H9 (cell line): Measurements from ENCODE around the gene KATNB1. TPM values are rescaled to one million over a fixed set of nuclear protein-coding genes. Genes with fewer than 3 reads are reported as not detected.

ENCODE experiments used
- DNase-seq: peaks from one replicate; pipeline ENCODE4 v3.0.0-alpha.2; 2017
- H2AFZ ChIP-seq: one replicate; pipeline ENCODE4 v1.6.1; 2013; ENCODE audit warnings: mild to moderate bottlenecking, low read length, control low read depth, moderate library complexity
- H2AK5ac ChIP-seq: 2 replicates; pipeline ENCODE4 v1.6.1; 2013; ENCODE audit warnings: low read length, control low read depth, mixed read lengths; ENCODE audit not compliant: insufficient read length
- H2BK120ac ChIP-seq: one replicate; pipeline ENCODE4 v1.6.1; 2013; ENCODE audit warnings: low read depth, mild to moderate bottlenecking, low read length, control low read depth, inconsistent platforms; ENCODE audit not compliant: poor library complexity, severe bottlenecking
- H2BK12ac ChIP-seq: 2 replicates; pipeline ENCODE4 v1.6.1; 2013; ENCODE audit warnings: low read length, control low read depth, mixed read lengths, low read depth; ENCODE audit not compliant: insufficient read length
- H2BK15ac ChIP-seq: 2 replicates; pipeline ENCODE4 v1.6.1; 2013; ENCODE audit warnings: low read depth, low read length, control low read depth
- H2BK20ac ChIP-seq: one replicate; pipeline ENCODE4 v1.6.1; 2013; ENCODE audit warnings: low read depth, mild to moderate bottlenecking, low read length, control low read depth, inconsistent platforms; ENCODE audit not compliant: poor library complexity, severe bottlenecking
- H2BK5ac ChIP-seq: 2 replicates; pipeline ENCODE4 v1.6.1; 2013; ENCODE audit warnings: low read length, control low read depth, mixed read lengths; ENCODE audit not compliant: insufficient read length
- H3K14ac ChIP-seq: 2 replicates; pipeline ENCODE4 v1.6.1; 2013; ENCODE audit warnings: low read length, control low read depth; ENCODE audit not compliant: insufficient read depth
- H3K18ac ChIP-seq: 2 replicates; pipeline ENCODE4 v1.6.1; 2013; ENCODE audit warnings: low read depth, mild to moderate bottlenecking, mixed read lengths, low read length, control low read depth; ENCODE audit not compliant: insufficient read length
- H3K23ac ChIP-seq: 2 replicates; pipeline ENCODE4 v1.6.1; 2013; ENCODE audit warnings: low read length, control low read depth, mixed read lengths, low read depth; ENCODE audit not compliant: insufficient read length
- H3K23me2 ChIP-seq: 2 replicates; pipeline ENCODE4 v1.6.1; 2013; ENCODE audit warnings: low read depth, mild to moderate bottlenecking, mixed read lengths, low read length, control low read depth; ENCODE audit not compliant: insufficient read length, poor library complexity, severe bottlenecking
- H3K27ac ChIP-seq: 2 replicates; pipeline ENCODE4 v1.5.1; 2013; ENCODE audit warnings: low read length, control low read depth, mixed read lengths, low read depth; ENCODE audit not compliant: insufficient read length
- H3K27me3 ChIP-seq: 2 replicates; pipeline ENCODE4 v1.6.1; 2013; ENCODE audit warnings: low read length, control low read depth, inconsistent platforms; ENCODE audit not compliant: insufficient read depth
- H3K4ac ChIP-seq: 2 replicates; pipeline ENCODE4 v1.6.1; 2013; ENCODE audit warnings: low read depth, mild to moderate bottlenecking, control low read depth, inconsistent platforms, low read length, moderate library complexity
- H3K4me1 ChIP-seq: 2 replicates; pipeline ENCODE4 v1.6.1; 2013; ENCODE audit warnings: low read length, control low read depth, inconsistent platforms; ENCODE audit not compliant: insufficient read depth
- H3K4me2 ChIP-seq: 2 replicates; pipeline ENCODE4 v1.6.1; 2013; ENCODE audit warnings: low read length, control low read depth, mixed read lengths; ENCODE audit not compliant: insufficient read length, insufficient read depth
- H3K56ac ChIP-seq: 2 replicates; pipeline ENCODE4 v1.6.1; 2013; ENCODE audit warnings: low read depth, mild to moderate bottlenecking, mixed read lengths, low read length, control low read depth; ENCODE audit not compliant: insufficient read length
- H3K79me1 ChIP-seq: 2 replicates; pipeline ENCODE4 v1.6.1; 2013; ENCODE audit warnings: low read depth, mild to moderate bottlenecking, moderate library complexity, low read length, control low read depth, inconsistent platforms; ENCODE audit not compliant: insufficient read depth, poor library complexity, severe bottlenecking
- H3K79me2 ChIP-seq: 2 replicates; pipeline ENCODE4 v1.6.1; 2013; ENCODE audit warnings: low read length, control low read depth, inconsistent platforms; ENCODE audit not compliant: insufficient read depth
- H3K9ac ChIP-seq: 2 replicates; pipeline ENCODE4 v1.6.1; 2013; ENCODE audit warnings: low read length, control low read depth, mixed read lengths; ENCODE audit not compliant: insufficient read length; ENCODE audit errors: extremely low read depth
- H3K9me3 ChIP-seq: one replicate; pipeline ENCODE4 v1.6.1; 2013; ENCODE audit warnings: low read depth, low read length, inconsistent platforms; ENCODE audit not compliant: control insufficient read depth
- H3T11ph ChIP-seq: one replicate; pipeline ENCODE4 v1.6.1; 2013; ENCODE audit warnings: mild to moderate bottlenecking, low read length, control low read depth, inconsistent platforms
- H4K20me1 ChIP-seq: one replicate; pipeline ENCODE4 v1.6.1; 2013; ENCODE audit not compliant: control insufficient read depth, insufficient read length, insufficient read depth
- H4K5ac ChIP-seq: 2 replicates; pipeline ENCODE4 v1.6.1; 2013; ENCODE audit warnings: low read depth, mild to moderate bottlenecking, mixed read lengths, low read length, control low read depth; ENCODE audit not compliant: insufficient read length
- H4K8ac ChIP-seq: replicated peaks from 2 replicates; pipeline ENCODE4 v1.6.1; 2013; ENCODE audit warnings: low read length, control low read depth, mixed read lengths, low read depth; ENCODE audit not compliant: insufficient read length
- H4K91ac ChIP-seq: 2 replicates; pipeline ENCODE4 v1.6.1; 2013; ENCODE audit warnings: low read depth, mild to moderate bottlenecking, moderate library complexity, mixed read lengths, low read length, control low read depth; ENCODE audit not compliant: insufficient read length
- H3K27ac Mint-ChIP-seq, 3 experiments: 2 replicates in 2 of 3; 3 replicates in 1 of 3; pipeline ENCODE4 v1.8.0; 2020 to 2021; ENCODE audit warnings: mixed read lengths in 3 of 3, mild to moderate bottlenecking in 1 of 3, moderate library complexity in 1 of 3
- H3K27me3 Mint-ChIP-seq: 2 replicates; pipeline ENCODE4 v1.8.0; 2021; ENCODE audit warnings: low read depth, mild to moderate bottlenecking, moderate library complexity, mixed read lengths
- H3K36me3 Mint-ChIP-seq, 3 experiments: 2 replicates in 2 of 3; 3 replicates in 1 of 3; pipeline ENCODE4 v1.8.0; 2020 to 2021; ENCODE audit warnings: low read depth in 3 of 3, mixed read lengths in 3 of 3; ENCODE audit not compliant: insufficient read depth in 1 of 3
- H3K4me1 Mint-ChIP-seq, 2 experiments: 2 replicates each; pipeline ENCODE4 v1.8.0; 2020; ENCODE audit warnings: mixed read lengths in 2 of 2
- H3K4me3 Mint-ChIP-seq, 2 experiments: 2 replicates in 1 of 2; 3 replicates in 1 of 2; pipeline ENCODE4 v1.8.0; 2020 to 2021; ENCODE audit warnings: mild to moderate bottlenecking in 2 of 2, mixed read lengths in 2 of 2, moderate library complexity in 1 of 2
- H3K9me3 Mint-ChIP-seq, 2 experiments: 2 replicates in 1 of 2; 3 replicates in 1 of 2; pipeline ENCODE4 v1.8.0; 2020; ENCODE audit warnings: mild to moderate bottlenecking in 2 of 2, mixed read lengths in 2 of 2, moderate library complexity in 1 of 2
- CTCF ChIP-seq: fragments of 200-600 bp; sonication (generic); conservative IDR thresholded peaks from 3 replicates; pipeline ENCODE4 v1.8.0; 2021; ENCODE audit warnings: antibody characterized with exemption, mild to moderate bottlenecking
- WGBS: extraction: QIAGEN DNeasy Blood & Tissue Kit; methylation state at CpG from one replicate; pipeline ENCODE4 v1.1.7; 2013; ENCODE audit warnings: missing lambda C conversion rate, low lambda C conversion rate, mixed read lengths; ENCODE audit not compliant: insufficient read length; ENCODE audit errors: extremely low coverage; 5-methylcytosine and 5-hydroxymethylcytosine counted together
- total RNA-seq: library from RNA; stranded (reverse); gene quantifications from 2 replicates; pipeline ENCODE4 v1.2.1, GENCODE V29; 2021

The KATNB1 gene
- total RNA-seq, 1 experiment from 2014 or later = 29.9 TPM

DNA sequence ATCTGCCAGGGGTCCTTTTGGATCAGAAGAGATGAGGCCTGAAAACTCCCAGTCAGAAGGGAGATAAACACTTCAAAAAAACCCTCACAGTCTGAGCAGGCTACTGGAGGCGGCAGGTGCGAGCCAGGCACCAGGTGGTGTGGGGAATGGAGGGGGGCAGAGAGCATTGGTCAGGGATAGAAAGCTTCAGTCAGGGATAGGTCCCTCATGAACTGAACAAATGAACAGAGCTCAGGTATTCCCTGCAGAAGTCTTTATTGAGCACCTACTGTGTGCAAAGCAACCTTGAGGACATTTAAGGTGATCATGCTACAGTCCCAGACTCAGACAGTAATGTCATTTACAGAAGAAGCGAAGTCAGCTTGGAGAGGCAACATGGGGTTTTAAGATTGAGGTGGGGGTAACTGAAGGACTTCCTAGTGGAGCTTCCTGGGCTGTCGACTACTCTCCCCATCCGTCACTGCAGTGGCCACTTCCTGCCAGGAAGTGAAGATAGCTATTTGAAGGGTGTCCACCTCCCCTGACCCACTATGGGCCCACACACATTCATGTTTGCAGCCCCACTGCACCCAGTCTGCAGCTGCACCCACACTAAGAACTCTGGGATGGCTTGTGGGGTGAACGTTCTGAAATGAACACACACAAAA lies 63.5 kb downstream of the KATNB1 start:
- no peaks in the 10 kb centered on the region for H3K9me3 ChIP-seq
- Mint-ChIP-seq H3K9me3 (no peaks in the 10 kb centered on the region; a peak in 2 of 5 replicates), H3K36me3 (no peaks in the 10 kb centered on the region), H3K4me1 (peaks cover 44 to 54% of the 10 kb centered on the region in 2 experiments), H3K27me3 (peaks cover 44% of the 10 kb centered on the region), H3K4me3 (peak overlapping the region in 1 of 2 experiments; percentile 60; a peak in 1 of 5 replicates), H3K27ac (no peak overlapping the region; a peak in 1 of 7 replicates)
- H3K79me1 ChIP-seq = no peaks in the 10 kb centered on the region
- no peak overlapping the region for H3K18ac ChIP-seq
- H2BK15ac ChIP-seq = no peak overlapping the region
- no peak for DNase-seq
- H3K79me2 ChIP-seq = no peaks in the 10 kb centered on the region
- H4K91ac ChIP-seq = no peak overlapping the region
- no peak overlapping the region for H2AFZ ChIP-seq
- peaks cover 12% of the 10 kb centered on the region; the same call in 1 of the 2 replicates for H3K4me1 ChIP-seq
- no peak overlapping the region for H4K5ac ChIP-seq
- no peak overlapping the region for H3K23ac ChIP-seq
- H4K8ac ChIP-seq = no peak overlapping the region
- TF ChIP-seq CTCF = no peak
- H2AK5ac ChIP-seq = no peak overlapping the region
- no peak overlapping the region for H3K56ac ChIP-seq
- H2BK120ac ChIP-seq = no peak overlapping the region
- no peaks in the 10 kb centered on the region for H4K20me1 ChIP-seq
- no peak overlapping the region for H3K27ac ChIP-seq
- no peak overlapping the region for H2BK20ac ChIP-seq
- H3K27me3 ChIP-seq = no peaks in the 10 kb centered on the region; the same call in 1 of the 2 replicates
- H3T11ph ChIP-seq = no peak overlapping the region
- H3K23me2 ChIP-seq = peaks cover 4% of the 10 kb centered on the region
- no CpG with 5 or more reads among the region's 6 CpGs for WGBS
- no peak overlapping the region for H3K4ac ChIP-seq
- H2BK5ac ChIP-seq = no peak overlapping the region
- no peak overlapping the region for H3K14ac ChIP-seq
- H3K4me2 ChIP-seq = no peak overlapping the region
- no peak overlapping the region for H2BK12ac ChIP-seq
- no peak overlapping the region for H3K9ac ChIP-seq
